ENCODE data around the gene METAP1D. TPM values are rescaled to one million over a fixed set of nuclear protein-coding genes. Genes with fewer than 3 reads are reported as not detected.

METAP1D gene
- total and polyA plus RNA-seq, 2 of the 4 experiments (the other 2 are of a cell fraction), result 3.4 to 5.5 TPM

- H3K79me1 ChIP-seq (ENCODE audit: low read depth in 1 of 2, low read length in 2 of 2), result no peaks in the 10 kb centered on the region
- peaks cover 82% of the 10 kb centered on the region for H3K27me3 ChIP-seq (ENCODE audit: control insufficient read depth, insufficient read depth, low read length)
- in situ Hi-C loops (cut with MboI; ENCODE audit: low sequenced_read_pairs) (no loop called here), intact Hi-C loops (cut with micrococcal nuclease) (loop anchor here (5.0 kb wide), 1 partner anchor 89 kb away; the partner anchor contains the start of gene METAP1D), dilution Hi-C loops (cut with HindIII; ENCODE audit: low sequenced_read_pairs, unreplicated experiment) (no loop called here)
- H2AFZ ChIP-seq (replicated peaks; ENCODE audit: low read length, poor library complexity), result peak overlapping the region; percentile 69
- no peak overlapping the region for H3K14ac ChIP-seq (replicated peaks; ENCODE audit: low read depth, low read length)
- peaks cover 5% of the 10 kb centered on the region; the same call in 1 of the 2 replicates for H4K20me1 ChIP-seq (ENCODE audit: insufficient read depth, low read length)
- H4K91ac ChIP-seq (ENCODE audit: insufficient read depth, low read depth, low read length), result no peak overlapping the region
- no peak overlapping the region; the same call in 2 of the 3 replicates for H2BK15ac ChIP-seq (ENCODE audit: low read depth, low read length)
- H2BK120ac ChIP-seq (ENCODE audit: low read depth, low read length), result no peak overlapping the region
- H3K9me3 ChIP-seq (ENCODE audit: control insufficient read depth, insufficient read depth, low read length), result peaks cover 9% of the 10 kb centered on the region; the same call in 1 of the 2 replicates
- 18% methylated on average over 24 of the region's 54 CpGs; no CpG with 5 or more reads in 1 of the 2 experiments for WGBS, 2 experiments (ENCODE audit: extremely low coverage in 2 of 2, insufficient read length in 1 of 2)
- no peak overlapping the region for H2BK5ac ChIP-seq (ENCODE audit: low read depth, low read length, poor library complexity, severe bottlenecking)
- no peak overlapping the region for H4K8ac ChIP-seq (ENCODE audit: low read depth in 2 of 2, low read length in 2 of 2)
- no peak overlapping the region for H3K4ac ChIP-seq (ENCODE audit: low read depth, low read length)
- CTCF ChIA-PET, result interaction anchor here (0.7 kb wide), 1 partner anchor 34 kb away, joined by 4 read pairs; no protein-coding TSS in a partner anchor
- H3K9ac ChIP-seq (ENCODE audit: low read depth, low read length), result no peak overlapping the region
- no peak overlapping the region for H2BK20ac ChIP-seq (ENCODE audit: low read depth, low read length)
- H3K4me1 ChIP-seq (ENCODE audit: control insufficient read depth, insufficient read depth, low read length), result no peaks in the 10 kb centered on the region; the same call in 1 of the 2 replicates
- H3K9me1 ChIP-seq (ENCODE audit: insufficient read depth, low read length), result no peaks in the 10 kb centered on the region
- no TSS peak for BruUV-seq (replicated peaks)
- POLR2A ChIA-PET (ENCODE audit: unreplicated experiment), result no interaction called here
- H2AK5ac ChIP-seq (ENCODE audit: low read depth, low read length), result no peak overlapping the region
- no peak overlapping the region for H4K5ac ChIP-seq (ENCODE audit: low read depth, low read length)
- no peak overlapping the region for H3K18ac ChIP-seq (ENCODE audit: low read depth, low read length)
- ATAC-seq (ENCODE audit: low read depth), result no peak
- peak overlapping the region; percentile 50; the same call in 1 of the 2 replicates for H3K23ac ChIP-seq (ENCODE audit: low read depth, low read length)
- TF ChIP-seq CEBPB (IDR thresholded peaks at IDR 0.05; ENCODE audit: low read depth, low read length) (no peak), MAFK (IDR thresholded peaks at IDR 0.05; ENCODE audit: low read depth, low read length) (no peak), RAD21 (IDR thresholded peaks at IDR 0.05; ENCODE audit: low read length) (no peak), FOS (IDR thresholded peaks at IDR 0.05; ENCODE audit: low read depth, low read length) (no peak), RFX5 (IDR thresholded peaks at IDR 0.05; ENCODE audit: low read depth, low read length) (no peak), NFE2L2 (IDR thresholded peaks at IDR 0.05; ENCODE audit: low read depth, low read length) (no peak)
- TF ChIP-seq, protein P1, sequence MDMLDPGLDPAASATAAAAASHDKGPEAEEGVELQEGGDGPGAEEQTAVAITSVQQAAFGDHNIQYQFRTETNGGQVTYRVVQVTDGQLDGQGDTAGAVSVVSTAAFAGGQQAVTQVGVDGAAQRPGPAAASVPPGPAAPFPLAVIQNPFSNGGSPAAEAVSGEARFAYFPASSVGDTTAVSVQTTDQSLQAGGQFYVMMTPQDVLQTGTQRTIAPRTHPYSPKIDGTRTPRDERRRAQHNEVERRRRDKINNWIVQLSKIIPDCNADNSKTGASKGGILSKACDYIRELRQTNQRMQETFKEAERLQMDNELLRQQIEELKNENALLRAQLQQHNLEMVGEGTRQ (IDR thresholded peaks at IDR 0.05; ENCODE audit: low read depth, low read length), result no peak
- H3K36me3 ChIP-seq (ENCODE audit: control insufficient read depth, insufficient read depth, low read length), result no peaks in the 10 kb centered on the region
- no peak overlapping the region for H3K56ac ChIP-seq (ENCODE audit: extremely low read depth, insufficient read depth, low read length)
- peak overlapping the region; percentile 56; the same call in 1 of the 2 replicates for H3K4me3 ChIP-seq (ENCODE audit: insufficient read depth, low read depth, low read length)
- no peak overlapping the region for H3K27ac ChIP-seq (ENCODE audit: insufficient read depth, low read length)
- H3K4me2 ChIP-seq (ENCODE audit: low read depth, low read length), result peak overlapping the region; percentile 76
- peak overlapping the region; percentile 20 for H2AK9ac ChIP-seq (replicated peaks; ENCODE audit: low read depth, low read length, poor library complexity)
- DNase-seq, result no peak
Observed at GRCh38 chr2:172086241-172087206, 86.8 kb downstream of the METAP1D start.
